ENCODE data around the gene UNC119. TPM values are rescaled to one million over a fixed set of nuclear protein-coding genes. Genes with fewer than 3 reads are reported as not detected.

Gene UNC119
- total RNA-seq, 2 experiments from 2014 or later, result 38.6 to 46.6 TPM

- ChIA-PET CTCF (interaction anchor here (0.6 to 5.0 kb wide), 9 partner anchors 9 to 322 kb away, joined by 3 to 27 read pairs (median 4); partner anchors contain the start of gene PIGS), POLR2A (interaction anchor here (1.0 kb wide), 1 partner anchor 51 kb away, joined by 3 read pairs; the partner anchor contains the start of gene SPAG5)
- DNase-seq, result no peak
- peaks cover 10% of the 10 kb centered on the region for H3K36me3 Mint-ChIP-seq (ENCODE audit: low read depth)
- peak overlapping the region; percentile 36 for H3K4me3 Mint-ChIP-seq
- no peaks in the 10 kb centered on the region for H3K27me3 Mint-ChIP-seq
- peaks cover 51% of the 10 kb centered on the region for H3K4me1 Mint-ChIP-seq
- H3K27ac Mint-ChIP-seq, result peak overlapping the region; percentile 91
- no peaks in the 10 kb centered on the region for H3K9me3 Mint-ChIP-seq
Measured at GRCh38 chr17:28548417-28549130, 3.9 kb downstream of the UNC119 start.

- POLR2A ChIA-PET, result no interaction called here
- Mint-ChIP-seq H3K36me3 (ENCODE audit: low read depth) (peaks cover 6% of the 10 kb centered on the region), H3K27ac (peak overlapping the region; percentile 91), H3K27me3 (no peaks in the 10 kb centered on the region), H3K4me3 (peak overlapping the region; percentile 67), H3K9me3 (no peaks in the 10 kb centered on the region), H3K4me1 (peaks cover 46% of the 10 kb centered on the region)
- peak; percentile 62 for DNase-seq
- CTCF ChIA-PET, result interaction anchor here (0.6 to 5.0 kb wide), 11 partner anchors 9 to 203 kb away, joined by 3 to 27 read pairs (median 3); partner anchors contain the start of gene PIGS
Measured at GRCh38 chr17:28547623-28548416, 4.6 kb downstream of the UNC119 start.

DNA sequence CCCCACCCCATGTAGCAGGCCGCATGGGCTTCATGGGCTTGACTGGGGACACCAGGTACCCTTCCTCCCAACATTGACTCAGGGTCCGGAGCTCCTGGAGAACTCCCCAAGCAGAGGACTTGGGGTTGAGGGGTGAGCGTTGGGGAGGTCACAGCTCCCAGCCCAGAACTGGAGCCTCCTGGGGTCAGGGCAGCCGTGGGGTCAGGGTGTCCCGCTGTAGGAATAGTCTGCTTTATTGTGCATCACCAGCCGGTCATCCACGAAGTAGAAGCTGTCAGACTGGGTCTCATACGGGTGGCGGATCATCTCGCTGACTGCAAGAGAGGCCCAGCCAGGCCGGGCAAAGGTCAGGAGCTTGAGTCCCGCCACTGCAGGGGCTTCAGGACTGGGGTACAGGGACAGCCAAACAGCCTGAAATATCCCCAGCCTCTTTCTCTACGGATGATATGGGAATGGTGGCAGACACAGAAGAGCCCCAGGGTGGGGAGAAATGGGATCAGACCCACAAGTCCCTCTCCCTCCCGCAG is 5.3 kb downstream of the UNC119 start:
- Mint-ChIP-seq H3K36me3 (ENCODE audit: low read depth) (peaks cover 6% of the 10 kb centered on the region), H3K9me3 (no peaks in the 10 kb centered on the region), H3K27ac (peak overlapping the region; percentile 91), H3K27me3 (no peaks in the 10 kb centered on the region), H3K4me3 (peak overlapping the region; percentile 67), H3K4me1 (peaks cover 44% of the 10 kb centered on the region)
- POLR2A ChIA-PET, result interaction anchor here (0.7 kb wide), 1 partner anchor 142 kb away, joined by 3 read pairs; no protein-coding TSS in a partner anchor
- no peak for DNase-seq
- CTCF ChIA-PET, result interaction anchor here (0.8 to 5.0 kb wide), 8 partner anchors 12 to 130 kb away, joined by 3 to 27 read pairs (median 3); partner anchors contain the start of gene PIGS

GRCh38 chr17:28545787-28546415 is 6.5 kb downstream of the UNC119 start:
- no peaks in the 10 kb centered on the region for H3K9me3 Mint-ChIP-seq
- no peak overlapping the region for H3K4me3 Mint-ChIP-seq
- H3K4me1 Mint-ChIP-seq, result peaks cover 33% of the 10 kb centered on the region
- DNase-seq, result no peak
- CTCF ChIA-PET, result interaction anchor here (1.1 to 5.0 kb wide), 2 partner anchors 10 to 25 kb away, joined by 3 to 27 read pairs; partner anchors contain the start of gene PIGS
- H3K27me3 Mint-ChIP-seq, result no peaks in the 10 kb centered on the region
- POLR2A ChIA-PET, result no interaction called here
- H3K36me3 Mint-ChIP-seq (ENCODE audit: low read depth), result peaks cover 6% of the 10 kb centered on the region
- H3K27ac Mint-ChIP-seq, result peak overlapping the region; percentile 2

DNA sequence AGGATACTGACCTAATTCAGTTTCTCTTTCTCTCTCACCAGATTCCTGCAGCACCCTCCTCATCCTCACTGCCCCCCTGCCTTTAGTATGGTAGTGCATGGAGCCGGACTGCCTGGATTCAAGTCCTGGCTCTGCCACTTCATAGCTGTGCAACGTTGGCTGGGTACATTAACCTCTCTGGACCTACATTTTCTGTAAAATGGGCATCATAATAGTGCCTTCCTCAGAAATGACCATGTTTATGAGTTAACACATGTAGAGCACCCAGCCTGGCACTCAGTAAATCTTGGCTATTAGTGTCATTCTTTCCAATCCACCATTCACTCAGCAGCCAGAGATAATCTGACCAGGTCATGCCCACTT is 7.3 kb downstream of the UNC119 start:
- no peak overlapping the region for H3K27ac Mint-ChIP-seq
- H3K36me3 Mint-ChIP-seq (ENCODE audit: low read depth), result peaks cover 6% of the 10 kb centered on the region
- H3K27me3 Mint-ChIP-seq, result no peaks in the 10 kb centered on the region
- ChIA-PET CTCF (no interaction called here), POLR2A (no interaction called here)
- H3K4me1 Mint-ChIP-seq, result peaks cover 26% of the 10 kb centered on the region
- no peaks in the 10 kb centered on the region for H3K9me3 Mint-ChIP-seq
- no peak for DNase-seq
- no peak overlapping the region for H3K4me3 Mint-ChIP-seq

DNA sequence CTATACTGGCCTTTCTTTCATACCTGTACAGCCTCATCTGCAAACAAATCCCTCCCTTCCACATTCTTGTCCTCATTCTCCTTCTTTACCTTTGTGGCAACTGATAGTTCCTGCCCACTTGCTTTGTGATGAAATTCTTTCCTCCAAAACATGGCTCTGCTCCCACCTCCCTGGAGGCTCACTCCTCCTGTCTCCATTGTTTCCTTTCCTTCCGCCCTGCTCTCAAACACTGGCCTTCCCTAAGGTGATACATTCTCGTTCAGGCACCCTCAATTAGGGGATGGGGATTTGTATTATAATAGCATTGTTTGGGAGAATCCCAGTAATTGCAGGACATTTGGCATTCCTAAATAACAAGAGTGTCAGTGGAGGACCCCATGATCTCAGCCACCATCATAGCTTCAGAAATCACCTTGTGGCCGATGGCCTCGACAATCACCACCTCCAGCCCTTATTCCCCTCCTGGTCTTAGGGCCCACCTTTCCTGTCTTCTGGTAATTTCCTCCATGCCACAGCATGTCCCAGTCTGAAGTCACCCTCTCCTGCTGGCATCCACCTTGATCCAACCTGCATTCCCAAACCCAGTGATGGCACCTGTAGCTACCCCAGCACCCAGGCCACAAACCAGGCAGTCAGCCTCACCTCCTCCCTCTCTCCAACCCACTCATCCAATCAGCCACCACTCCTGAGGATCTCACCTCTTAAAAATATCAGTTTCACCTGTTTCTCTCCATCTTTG is 7.9 kb downstream of the UNC119 start:
- POLR2A ChIA-PET, result no interaction called here
- peaks cover 6% of the 10 kb centered on the region for H3K36me3 Mint-ChIP-seq (ENCODE audit: low read depth)
- no peaks in the 10 kb centered on the region for H3K27me3 Mint-ChIP-seq
- H3K4me3 Mint-ChIP-seq, result no peak overlapping the region
- H3K27ac Mint-ChIP-seq, result no peak overlapping the region
- DNase-seq, result no peak
- CTCF ChIA-PET, result interaction anchor here (1.9 kb wide), 1 partner anchor 128 kb away, joined by 5 read pairs; no protein-coding TSS in a partner anchor
- no peaks in the 10 kb centered on the region for H3K9me3 Mint-ChIP-seq
- H3K4me1 Mint-ChIP-seq, result peaks cover 20% of the 10 kb centered on the region

- Mint-ChIP-seq H3K4me1 (no peaks in the 10 kb centered on the region), H3K27ac (no peak overlapping the region), H3K27me3 (no peaks in the 10 kb centered on the region), H3K4me3 (no peak overlapping the region), H3K9me3 (no peaks in the 10 kb centered on the region), H3K36me3 (ENCODE audit: low read depth) (no peaks in the 10 kb centered on the region)
- DNase-seq, result no peak
- CTCF ChIA-PET, result no interaction called here
- POLR2A ChIA-PET, result no interaction called here
Measured at GRCh38 chr17:28541439-28541838, 11.0 kb downstream of the UNC119 start.

DNA sequence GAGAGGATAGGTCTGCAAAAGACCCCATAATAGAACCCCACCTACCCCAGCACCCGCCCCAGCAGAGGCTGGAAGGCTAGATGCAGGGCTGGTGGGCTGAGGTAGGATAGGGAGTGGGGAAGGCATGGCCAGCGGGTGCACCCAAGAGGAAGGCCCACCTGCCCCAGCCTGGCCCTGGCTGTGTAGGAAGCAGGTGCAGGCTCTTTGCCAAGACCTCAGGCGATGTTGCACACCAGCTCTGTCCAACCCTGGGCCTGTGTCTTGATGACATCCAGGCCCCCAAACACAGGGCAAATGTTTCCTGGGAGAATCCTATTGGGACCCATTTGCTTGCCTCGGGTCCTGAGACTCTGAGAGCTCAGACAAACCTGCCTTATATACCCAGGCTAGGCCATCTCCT is 12.2 kb downstream of the UNC119 start:
- no peaks in the 10 kb centered on the region for H3K4me1 Mint-ChIP-seq
- no peak for DNase-seq
- H3K4me3 Mint-ChIP-seq, result no peak overlapping the region
- ChIA-PET CTCF (interaction anchor here (0.7 to 1.4 kb wide), 4 partner anchors 9 to 1085 kb away, joined by 3 to 5 read pairs (median 4); no protein-coding TSS in a partner anchor), POLR2A (interaction anchor here (0.6 kb wide), 1 partner anchor 148 kb away, joined by 4 read pairs; no protein-coding TSS in a partner anchor)
- H3K36me3 Mint-ChIP-seq (ENCODE audit: low read depth), result no peaks in the 10 kb centered on the region
- no peaks in the 10 kb centered on the region for H3K27me3 Mint-ChIP-seq
- H3K9me3 Mint-ChIP-seq, result no peaks in the 10 kb centered on the region
- no peak overlapping the region for H3K27ac Mint-ChIP-seq

DNA sequence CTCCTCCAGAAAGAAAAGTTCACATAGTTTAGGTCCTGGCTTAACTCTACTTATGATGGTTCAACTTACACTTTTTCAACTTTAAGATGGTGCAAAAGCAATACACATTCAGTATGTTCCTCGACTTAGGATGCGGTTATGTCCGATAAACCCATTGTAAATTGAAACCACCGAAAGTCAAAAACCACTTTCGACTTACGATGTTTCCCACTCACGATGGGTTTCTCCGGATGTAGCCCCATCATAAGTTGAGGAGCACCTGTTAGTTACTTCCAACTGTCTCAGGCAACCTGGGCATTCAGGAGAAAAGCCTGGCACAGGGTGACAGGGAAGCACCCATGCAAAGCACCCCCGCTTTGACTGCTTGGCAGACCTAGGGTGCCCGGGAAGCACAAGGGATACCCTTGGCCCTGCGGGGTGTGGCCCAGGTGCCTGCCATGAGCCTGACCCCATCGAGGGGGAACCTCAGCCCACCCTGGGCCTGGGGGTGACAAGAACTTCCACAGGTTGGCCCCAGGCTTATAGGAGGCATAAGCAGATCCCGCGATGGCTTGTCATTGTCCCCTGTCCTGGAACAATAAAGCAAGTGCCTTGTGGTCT is 14.0 kb downstream of the UNC119 start:
- Mint-ChIP-seq H3K27me3 (no peaks in the 10 kb centered on the region), H3K36me3 (ENCODE audit: low read depth) (no peaks in the 10 kb centered on the region), H3K27ac (no peak overlapping the region), H3K9me3 (no peaks in the 10 kb centered on the region), H3K4me3 (no peak overlapping the region), H3K4me1 (no peaks in the 10 kb centered on the region)
- DNase-seq, result no peak
- ChIA-PET POLR2A (no interaction called here), CTCF (interaction anchor here (0.7 to 2.3 kb wide), 3 partner anchors 11 to 655 kb away, joined by 3 to 6 read pairs (median 3); no protein-coding TSS in a partner anchor)

- no peak overlapping the region for H3K27ac Mint-ChIP-seq
- no peaks in the 10 kb centered on the region for H3K27me3 Mint-ChIP-seq
- no peaks in the 10 kb centered on the region for H3K36me3 Mint-ChIP-seq (ENCODE audit: low read depth)
- no peak overlapping the region for H3K4me3 Mint-ChIP-seq
- H3K9me3 Mint-ChIP-seq, result no peaks in the 10 kb centered on the region
- ChIA-PET POLR2A (no interaction called here), CTCF (interaction anchor here (1.3 to 2.3 kb wide), 4 partner anchors 11 to 42 kb away, joined by 3 to 6 read pairs (median 4); no protein-coding TSS in a partner anchor)
- no peak for DNase-seq
- no peaks in the 10 kb centered on the region for H3K4me1 Mint-ChIP-seq
Measured at GRCh38 chr17:28537219-28537610, 15.2 kb downstream of the UNC119 start.

GRCh38 chr17:28536532-28537218 is 15.7 kb downstream of the UNC119 start:
- Mint-ChIP-seq H3K9me3 (no peaks in the 10 kb centered on the region), H3K36me3 (ENCODE audit: low read depth) (no peaks in the 10 kb centered on the region), H3K27ac (no peak overlapping the region), H3K27me3 (peaks cover under 1% of the 10 kb centered on the region), H3K4me1 (no peaks in the 10 kb centered on the region), H3K4me3 (no peak overlapping the region)
- ChIA-PET CTCF (interaction anchor here (1.3 to 2.3 kb wide), 4 partner anchors 12 to 120 kb away, joined by 3 to 6 read pairs (median 4); no protein-coding TSS in a partner anchor), POLR2A (no interaction called here)
- no peak for DNase-seq
